ENCODE measurements around the gene SGPL1.

- TF ChIP-seq CTCF (IDR thresholded peaks at IDR 0.05; ENCODE audit: insufficient read depth, low read length) (no peak), POLR2AphosphoS5 (IDR thresholded peaks at IDR 0.05; ENCODE audit: low read depth) (no peak), REST (IDR thresholded peaks at IDR 0.05; ENCODE audit: insufficient replicate concordance, low read depth) (no peak)
Measured at GRCh38 chr10:70811881-70812280, 3.9 kb upstream of the SGPL1 start.
